ENCODE measurements around the gene TNPO3. TPM values are rescaled to one million over a fixed set of nuclear protein-coding genes. Genes with fewer than 3 reads are reported as not detected.

Gene TNPO3
- total RNA-seq, 1 experiment from 2014 or later: 71.1 TPM

- no peak for DNase-seq (ENCODE audit: low read depth)
Measured at GRCh38 chr7:128939861-128940410, 115.0 kb downstream of the TNPO3 start.

GRCh38 chr7:128939075-128939860, 115.6 kb downstream of the TNPO3 start:
- DNase-seq (ENCODE audit: low read depth): no peak

DNA sequence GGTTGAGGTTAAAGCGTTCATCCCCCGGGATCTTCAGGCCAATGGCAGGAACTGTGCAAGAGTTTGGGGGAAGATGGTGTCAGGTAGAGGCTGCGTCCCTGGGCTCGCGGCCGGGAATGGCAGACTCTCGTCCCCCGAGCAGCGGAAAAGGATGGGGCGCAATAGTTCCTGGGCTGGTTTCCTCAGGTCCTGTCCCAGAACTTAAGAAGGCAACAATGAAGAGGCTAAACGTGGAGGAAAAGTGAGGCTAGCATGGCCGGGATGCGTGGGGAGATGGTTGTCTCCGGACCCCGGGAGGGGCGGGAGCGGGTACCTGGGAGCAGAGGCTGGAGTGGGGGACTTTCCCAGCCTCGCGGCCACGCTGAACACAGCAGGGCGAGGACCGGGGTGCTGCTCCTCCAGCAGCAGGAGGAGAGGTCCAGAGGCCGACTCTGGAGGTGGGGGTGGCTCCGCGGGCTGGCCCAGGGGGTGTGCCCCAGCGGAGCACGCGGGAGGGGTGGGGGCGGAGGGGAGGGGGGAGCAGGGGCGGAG, 116.3 kb downstream of the TNPO3 start:
- DNase-seq (ENCODE audit: low read depth): no peak

GRCh38 chr7:128937647-128938543, 117.0 kb downstream of the TNPO3 start, which contains the start of gene IRF5:
TSS of gene IRF5 (plus strand) at chr7:128937927. CDS start at chr7:128942082, 4,155 bp downstream.
- peak; percentile 11 for DNase-seq (ENCODE audit: low read depth)

DNA sequence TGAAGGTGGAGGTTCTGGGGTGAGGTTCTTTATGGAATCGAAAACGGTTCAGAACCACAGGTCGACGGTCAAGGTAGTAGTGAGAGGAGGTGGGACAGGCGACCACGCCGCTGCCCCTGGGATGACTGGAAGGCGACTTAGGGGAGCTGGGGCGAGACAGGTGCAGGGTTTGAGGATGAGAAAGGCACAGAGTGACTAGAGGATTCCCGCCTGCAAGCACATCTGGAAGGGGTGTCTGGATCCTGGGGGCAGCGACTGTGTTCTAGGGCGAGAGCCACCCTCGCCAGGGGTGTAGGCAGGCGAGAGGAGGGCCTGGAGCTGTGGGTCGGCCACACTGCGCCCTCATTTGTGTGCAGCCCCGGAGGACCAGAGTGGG, 117.7 kb downstream of the TNPO3 start:
- DNase-seq (ENCODE audit: low read depth): no peak

- DNase-seq (ENCODE audit: low read depth): no peak
Measured at GRCh38 chr7:128936798-128937197, 118.1 kb downstream of the TNPO3 start.

GRCh38 chr7:128935342-128935730, 119.6 kb downstream of the TNPO3 start:
- no peak for DNase-seq (ENCODE audit: low read depth)

- DNase-seq (ENCODE audit: low read depth): no peak
Measured at GRCh38 chr7:128934361-128935341, 120.3 kb downstream of the TNPO3 start.

GRCh38 chr7:128933180-128933891, 121.6 kb downstream of the TNPO3 start:
- DNase-seq (ENCODE audit: low read depth): no peak

- DNase-seq (ENCODE audit: low read depth): no peak
Measured at GRCh38 chr7:128932862-128933179, 122.1 kb downstream of the TNPO3 start.

DNA sequence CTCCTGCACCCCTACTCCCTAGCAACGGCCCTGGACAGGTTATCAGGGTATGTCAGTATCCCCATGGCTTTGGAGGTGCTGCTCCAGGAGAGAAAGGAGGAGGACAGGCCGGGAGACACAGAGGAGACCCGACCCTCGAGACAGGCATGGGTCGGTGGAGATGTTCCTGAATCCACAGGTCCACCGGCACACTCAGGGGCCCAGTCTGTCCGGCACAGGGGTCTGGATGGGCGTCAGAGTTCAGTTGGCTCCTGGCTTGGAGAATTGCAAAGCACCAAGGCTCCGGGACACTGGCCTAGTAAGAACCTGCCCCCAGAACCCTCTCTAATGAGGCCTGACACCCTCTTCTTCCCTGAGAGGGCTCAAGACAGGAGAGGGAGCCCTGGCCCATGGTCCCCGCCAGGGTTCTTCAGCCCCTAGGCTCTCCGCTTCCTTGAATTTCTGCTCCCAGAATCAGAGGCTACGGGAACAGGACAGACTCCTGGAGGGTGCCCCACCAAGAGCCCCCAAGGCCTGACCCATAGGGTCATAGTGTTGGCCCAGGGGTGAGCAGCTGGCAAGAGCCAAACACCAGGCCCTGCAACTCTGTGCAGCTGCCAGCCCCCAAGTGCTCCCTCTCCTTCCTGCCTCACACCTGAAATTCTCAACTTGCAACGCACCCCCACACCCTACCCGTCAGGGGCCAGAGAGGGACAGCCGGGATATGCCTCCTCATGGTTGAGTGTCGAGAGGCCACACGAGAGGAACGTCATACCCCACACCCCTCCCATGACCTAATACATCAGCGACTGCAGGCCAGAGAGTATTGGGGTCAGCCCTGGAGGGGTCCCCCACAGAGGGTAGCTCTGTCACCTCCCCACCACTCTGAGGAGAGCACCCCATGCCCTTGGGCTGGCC, 122.7 kb downstream of the TNPO3 start:
- no peak for DNase-seq (ENCODE audit: low read depth)

DNA sequence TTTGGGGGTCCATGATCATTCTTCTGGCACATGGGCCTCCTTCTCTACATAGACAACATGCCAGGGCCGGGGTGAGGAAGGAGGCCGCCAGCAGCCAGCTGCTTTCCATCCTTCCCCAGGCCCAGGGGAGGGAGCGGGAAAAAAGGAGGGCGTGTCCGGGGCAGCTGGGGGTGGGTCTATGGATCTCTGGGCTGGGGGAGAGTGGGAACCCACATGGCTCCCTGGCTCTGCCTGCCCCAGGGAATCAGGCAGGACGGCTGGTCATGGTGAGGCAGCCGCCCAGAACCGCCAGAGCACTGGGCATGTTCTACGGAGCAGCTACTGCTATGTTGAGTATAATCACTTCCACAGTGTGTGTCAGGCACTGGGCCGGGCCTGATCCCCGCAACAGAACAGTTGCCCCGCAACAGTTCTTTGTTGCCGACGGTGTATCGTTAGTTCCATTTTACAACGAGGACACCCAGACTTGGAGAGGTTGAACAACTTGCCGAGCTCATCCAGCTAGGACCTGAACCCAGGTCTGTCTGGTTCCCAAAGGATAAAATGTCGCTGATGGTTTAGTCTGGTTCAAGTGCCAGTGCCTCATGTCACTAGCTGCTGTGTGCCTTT, 123.6 kb downstream of the TNPO3 start:
- DNase-seq (ENCODE audit: low read depth): no peak

DNA sequence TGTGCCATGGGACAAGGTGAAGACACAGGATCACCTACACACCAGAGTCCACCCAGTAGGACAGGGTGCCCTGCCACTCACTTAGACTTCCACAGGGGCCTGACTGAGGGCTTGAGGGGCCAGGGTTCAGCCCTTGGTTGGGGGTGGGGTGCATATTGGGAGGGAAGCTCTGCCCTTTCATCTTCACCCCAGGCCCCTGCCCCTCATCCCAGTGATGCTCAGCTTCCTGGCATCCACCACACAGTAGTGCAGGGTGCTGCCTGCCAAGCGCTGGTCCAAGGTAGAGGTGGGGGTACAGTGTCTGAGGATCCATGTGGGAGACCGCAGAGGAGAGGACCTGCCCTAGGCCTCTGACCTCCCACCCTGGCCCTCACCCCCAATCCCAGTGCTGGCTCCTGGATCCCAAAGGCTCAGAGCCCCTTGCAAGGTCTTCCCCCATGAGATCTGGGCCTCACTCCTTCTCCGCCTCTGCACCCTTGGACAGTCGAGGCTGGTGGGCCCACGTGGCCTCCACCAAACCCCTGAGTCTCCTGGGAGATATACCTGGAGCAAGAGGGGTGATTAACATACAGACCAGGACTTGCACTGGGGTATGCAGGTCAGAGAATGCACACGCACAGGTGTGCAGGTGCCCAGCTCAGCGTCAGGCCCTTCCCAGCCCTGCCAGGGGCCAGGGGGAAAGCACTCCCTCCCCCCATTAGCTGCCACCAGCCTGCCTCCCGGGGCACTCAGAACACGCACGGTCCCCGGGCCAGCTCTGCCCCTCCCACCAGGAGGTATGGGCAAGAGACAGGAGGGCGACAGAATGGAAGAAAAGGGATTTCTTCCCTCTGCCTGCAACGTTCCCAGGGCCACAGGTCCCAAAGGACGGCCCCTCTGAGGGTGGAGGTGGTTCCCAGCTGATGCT, 125.8 kb downstream of the TNPO3 start:
- no peak for DNase-seq (ENCODE audit: low read depth)

- no peak for DNase-seq (ENCODE audit: low read depth)
Measured at GRCh38 chr7:128928159-128928813, 126.6 kb downstream of the TNPO3 start.

- DNase-seq (ENCODE audit: low read depth): no peak
Measured at GRCh38 chr7:128924707-128925588, 130.0 kb downstream of the TNPO3 start.

- DNase-seq (ENCODE audit: low read depth): peak; percentile 17
Measured at GRCh38 chr7:128923411-128923800, 131.5 kb downstream of the TNPO3 start.

Data from LHCN-M2 (cell line).